ENCODE data around the gene ZSCAN1. TPM values are rescaled to one million over a fixed set of nuclear protein-coding genes. Genes with fewer than 3 reads are reported as not detected.

Gene ZSCAN1
- total RNA-seq, 1 experiment from 2014 or later, result not detected

- peak; percentile 63 for DNase-seq
- Histone ChIP-seq H3K36me3 (replicated peaks; ENCODE audit: control insufficient read depth, insufficient read depth, low read length) (no peaks in the 10 kb centered on the region; the same call in 1 of the 2 replicates), H3K27me3 (ENCODE audit: control insufficient read depth, insufficient read depth, low read length) (no peaks in the 10 kb centered on the region), H3K4me3 (ENCODE audit: insufficient read depth, low read depth, low read length) (no peak overlapping the region)
Observed at GRCh38 chr19:58084596-58085347, 50.9 kb downstream of the ZSCAN1 start.

- H3K36me3 ChIP-seq (replicated peaks; ENCODE audit: control insufficient read depth, insufficient read depth, low read length), result no peaks in the 10 kb centered on the region; the same call in 1 of the 2 replicates
- no peak overlapping the region for H3K4me3 ChIP-seq (ENCODE audit: insufficient read depth, low read depth, low read length)
- H3K27me3 ChIP-seq (ENCODE audit: control insufficient read depth, insufficient read depth, low read length), result no peaks in the 10 kb centered on the region
- DNase-seq, result peak; percentile 39
Observed at GRCh38 chr19:58085348-58085875, 51.6 kb downstream of the ZSCAN1 start.

GRCh38 chr19:58086825-58087710 is 53.2 kb downstream of the ZSCAN1 start:
- DNase-seq, result peak; percentile 28
- no peaks in the 10 kb centered on the region; the same call in 1 of the 2 replicates for H3K36me3 ChIP-seq (replicated peaks; ENCODE audit: control insufficient read depth, insufficient read depth, low read length)
- no peak overlapping the region for H3K4me3 ChIP-seq (ENCODE audit: insufficient read depth, low read depth, low read length)
- no peaks in the 10 kb centered on the region for H3K27me3 ChIP-seq (ENCODE audit: control insufficient read depth, insufficient read depth, low read length)

- H3K27me3 ChIP-seq (ENCODE audit: control insufficient read depth, insufficient read depth, low read length), result no peaks in the 10 kb centered on the region
- no peak overlapping the region for H3K4me3 ChIP-seq (ENCODE audit: insufficient read depth, low read depth, low read length)
- no peaks in the 10 kb centered on the region; the same call in 1 of the 2 replicates for H3K36me3 ChIP-seq (replicated peaks; ENCODE audit: control insufficient read depth, insufficient read depth, low read length)
- DNase-seq, result peak; percentile 26
Observed at GRCh38 chr19:58088521-58089052, 54.8 kb downstream of the ZSCAN1 start.

- Histone ChIP-seq H3K4me3 (ENCODE audit: insufficient read depth, low read depth, low read length) (no peak overlapping the region), H3K36me3 (replicated peaks; ENCODE audit: control insufficient read depth, insufficient read depth, low read length) (no peaks in the 10 kb centered on the region; the same call in 1 of the 2 replicates), H3K27me3 (ENCODE audit: control insufficient read depth, insufficient read depth, low read length) (no peaks in the 10 kb centered on the region)
- DNase-seq, result no peak
Observed at GRCh38 chr19:58089846-58090245, 56.0 kb downstream of the ZSCAN1 start.

- Histone ChIP-seq H3K4me3 (ENCODE audit: insufficient read depth, low read depth, low read length) (no peak overlapping the region), H3K36me3 (replicated peaks; ENCODE audit: control insufficient read depth, insufficient read depth, low read length) (no peaks in the 10 kb centered on the region; the same call in 1 of the 2 replicates), H3K27me3 (ENCODE audit: control insufficient read depth, insufficient read depth, low read length) (no peaks in the 10 kb centered on the region)
- peak; percentile 63 for DNase-seq
Observed at GRCh38 chr19:58091251-58091995, 57.6 kb downstream of the ZSCAN1 start.

GRCh38 chr19:58093071-58093470 is 59.2 kb downstream of the ZSCAN1 start:
- H3K36me3 ChIP-seq (replicated peaks; ENCODE audit: control insufficient read depth, insufficient read depth, low read length), result no peaks in the 10 kb centered on the region
- no peak overlapping the region for H3K4me3 ChIP-seq (ENCODE audit: insufficient read depth, low read depth, low read length)
- no peaks in the 10 kb centered on the region for H3K27me3 ChIP-seq (ENCODE audit: control insufficient read depth, insufficient read depth, low read length)
- no peak for DNase-seq

GRCh38 chr19:58095328-58095727 is 61.5 kb downstream of the ZSCAN1 start:
- no peaks in the 10 kb centered on the region for H3K27me3 ChIP-seq (ENCODE audit: control insufficient read depth, insufficient read depth, low read length)
- H3K4me3 ChIP-seq (ENCODE audit: insufficient read depth, low read depth, low read length), result no peak overlapping the region
- DNase-seq, result no peak
- H3K36me3 ChIP-seq (replicated peaks; ENCODE audit: control insufficient read depth, insufficient read depth, low read length), result no peaks in the 10 kb centered on the region

GRCh38 chr19:58096884-58097283 is 63.1 kb downstream of the ZSCAN1 start:
- Histone ChIP-seq H3K27me3 (ENCODE audit: control insufficient read depth, insufficient read depth, low read length) (no peaks in the 10 kb centered on the region), H3K4me3 (ENCODE audit: insufficient read depth, low read depth, low read length) (no peak overlapping the region)

GRCh38 chr19:58097349-58097748 is 63.5 kb downstream of the ZSCAN1 start:
- peak overlapping the region; percentile 82; the same call in 1 of the 2 replicates for H3K4me3 ChIP-seq (ENCODE audit: insufficient read depth, low read depth, low read length)
- H3K36me3 ChIP-seq (replicated peaks; ENCODE audit: control insufficient read depth, insufficient read depth, low read length), result no peaks in the 10 kb centered on the region
- no peak for DNase-seq
- no peaks in the 10 kb centered on the region for H3K27me3 ChIP-seq (ENCODE audit: control insufficient read depth, insufficient read depth, low read length)

More at GRCh38 chr19:58096884-58097283, 63.1 kb downstream of the ZSCAN1 start:
- DNase-seq, result no peak
- H3K36me3 ChIP-seq (replicated peaks; ENCODE audit: control insufficient read depth, insufficient read depth, low read length), result no peaks in the 10 kb centered on the region

- no peaks in the 10 kb centered on the region for H3K36me3 ChIP-seq (replicated peaks; ENCODE audit: control insufficient read depth, insufficient read depth, low read length)
- peak within 1 kb of the TSS; percentile 82 for H3K4me3 ChIP-seq (ENCODE audit: insufficient read depth, low read depth, low read length)
- H3K27me3 ChIP-seq (ENCODE audit: control insufficient read depth, insufficient read depth, low read length), result no peaks in the 10 kb centered on the region
- DNase-seq, result peak; percentile 99
Observed at GRCh38 chr19:58097781-58098681, 64.2 kb downstream of the ZSCAN1 start, which contains the start of gene ZSCAN18. ZSCAN18 (minus strand) TSS chr19:58098231; CDS start chr19:58090267, 7,964 bp downstream.

GRCh38 chr19:58098682-58098998 is 64.8 kb downstream of the ZSCAN1 start:
- DNase-seq, result no peak
- Histone ChIP-seq H3K4me3 (ENCODE audit: insufficient read depth, low read depth, low read length) (peak overlapping the region; percentile 2; the same call in 1 of the 2 replicates), H3K27me3 (ENCODE audit: control insufficient read depth, insufficient read depth, low read length) (no peaks in the 10 kb centered on the region), H3K36me3 (replicated peaks; ENCODE audit: control insufficient read depth, insufficient read depth, low read length) (no peaks in the 10 kb centered on the region)

Data from H7 (cell line).